Smooth muscle cell of the brain vasculature (primary cell): ENCODE results near the gene TNS1.

Source experiments
- DNase-seq: peaks from one replicate; pipeline ENCODE4 v3.0.0-alpha.2; 2012; ENCODE audit warnings: low read depth, low spot score

Gene TNS1

GRCh38 chr2:217833439-217833838 is 169.4 kb downstream of the TNS1 start:
- DNase-seq: no peak

GRCh38 chr2:217832987-217833386 is 169.8 kb downstream of the TNS1 start:
- DNase-seq: no peak

GRCh38 chr2:217832115-217832514 is 170.7 kb downstream of the TNS1 start:
- DNase-seq: no peak

- DNase-seq: no peak
These were observed 171.5 kb downstream of the TNS1 start for GRCh38 chr2:217831306-217831705.

- DNase-seq: no peak
These were observed 172.0 kb downstream of the TNS1 start for GRCh38 chr2:217830807-217831206.

GRCh38 chr2:217830061-217830460 is 172.7 kb downstream of the TNS1 start:
- DNase-seq: no peak

GRCh38 chr2:217829420-217829819 is 173.4 kb downstream of the TNS1 start:
- DNase-seq: no peak

- DNase-seq: no peak
These were observed 174.5 kb downstream of the TNS1 start for GRCh38 chr2:217828336-217828735.

GRCh38 chr2:217827430-217828201 is 175.2 kb downstream of the TNS1 start:
- no peak for DNase-seq

GRCh38 chr2:217826991-217827390 is 175.8 kb downstream of the TNS1 start:
- no peak for DNase-seq

GRCh38 chr2:217826520-217826919 is 176.3 kb downstream of the TNS1 start:
- DNase-seq: no peak

GRCh38 chr2:217825469-217826235 is 177.1 kb downstream of the TNS1 start:
- no peak for DNase-seq

GRCh38 chr2:217824223-217824622 is 178.6 kb downstream of the TNS1 start:
- DNase-seq: no peak

GRCh38 chr2:217823626-217824025 is 179.2 kb downstream of the TNS1 start:
- no peak for DNase-seq

GRCh38 chr2:217822296-217823252 is 180.2 kb downstream of the TNS1 start:
- DNase-seq: no peak

- no peak for DNase-seq
These were observed 181.2 kb downstream of the TNS1 start for GRCh38 chr2:217821536-217822147.

- no peak for DNase-seq
These were observed 181.9 kb downstream of the TNS1 start for GRCh38 chr2:217820904-217821303.

- DNase-seq: no peak
These were observed 182.5 kb downstream of the TNS1 start for GRCh38 chr2:217820091-217820819.

GRCh38 chr2:217818293-217818850 is 184.4 kb downstream of the TNS1 start:
- DNase-seq: no peak
